GM04504 (cell line): ENCODE measurements around the gene SMCO3.

Source experiments
- DNase-seq: peaks from one replicate; pipeline ENCODE4 v3.0.0-alpha.2; 2012; ENCODE audit warnings: low read depth

Gene SMCO3

GRCh38 chr12:14814014-14814413 lies at the start of gene SMCO3:
Gene SMCO3 (minus strand): TSS chr12:14814182. CDS start chr12:14806680, 7,502 bp downstream.
- no peak for DNase-seq

- no peak for DNase-seq
These were observed 46.5 kb upstream of the SMCO3 start for GRCh38 chr12:14860490-14860889.

- DNase-seq: no peak
These were observed 44.5 kb upstream of the SMCO3 start for GRCh38 chr12:14858513-14858912.

GRCh38 chr12:14854586-14855183 lies 40.7 kb upstream of the SMCO3 start:
- no peak for DNase-seq

GRCh38 chr12:14853961-14854360 lies 40.0 kb upstream of the SMCO3 start:
- DNase-seq: no peak

- DNase-seq: no peak
These were observed 38.9 kb upstream of the SMCO3 start for GRCh38 chr12:14852880-14853279.

- DNase-seq: no peak
These were observed 37.1 kb upstream of the SMCO3 start for GRCh38 chr12:14850929-14851663.

GRCh38 chr12:14849661-14850060 lies 35.7 kb upstream of the SMCO3 start:
- no peak for DNase-seq

GRCh38 chr12:14846876-14847580 lies 33.0 kb upstream of the SMCO3 start:
- no peak for DNase-seq

- DNase-seq: no peak
These were observed 32.1 kb upstream of the SMCO3 start for GRCh38 chr12:14846042-14846587.

- DNase-seq: no peak
These were observed 31.4 kb upstream of the SMCO3 start for GRCh38 chr12:14845350-14845750.

GRCh38 chr12:14844401-14844800 lies 30.4 kb upstream of the SMCO3 start:
- no peak for DNase-seq

- no peak for DNase-seq
These were observed 29.5 kb upstream of the SMCO3 start, which contains the start of gene ART4 for GRCh38 chr12:14843425-14843887. Gene ART4 (minus strand): TSS chr12:14843526. CDS start chr12:14843113, 413 bp downstream.

GRCh38 chr12:14842315-14842714 lies 28.3 kb upstream of the SMCO3 start:
- no peak for DNase-seq

- no peak for DNase-seq
These were observed 27.8 kb upstream of the SMCO3 start for GRCh38 chr12:14841761-14842160.

GRCh38 chr12:14840616-14841015 lies 26.6 kb upstream of the SMCO3 start:
- no peak for DNase-seq

GRCh38 chr12:14839262-14839661 lies 25.3 kb upstream of the SMCO3 start:
- no peak for DNase-seq

- DNase-seq: no peak
These were observed 22.6 kb upstream of the SMCO3 start for GRCh38 chr12:14836336-14837210.

- DNase-seq: no peak
These were observed 20.5 kb upstream of the SMCO3 start for GRCh38 chr12:14834509-14834908.

- no peak for DNase-seq
These were observed 20.0 kb upstream of the SMCO3 start for GRCh38 chr12:14833952-14834351.

GRCh38 chr12:14833336-14833735 lies 19.4 kb upstream of the SMCO3 start:
- no peak for DNase-seq

GRCh38 chr12:14828892-14829291 lies 14.9 kb upstream of the SMCO3 start:
- DNase-seq: no peak
